Breast epithelium (tissue), 3 donors: ENCODE results near the gene P4HA3.

Experiments
- CTCF ChIP-seq, 3 donors: fragments of 450-650 bp; IDR thresholded peaks; one replicate each; pipeline ENCODE4 v1.5.1; 2016 to 2017; ENCODE audit warnings: antibody characterized with exemption in 3 of 3, mild to moderate bottlenecking in 3 of 3, moderate library complexity in 3 of 3
- POLR2AphosphoS5 ChIP-seq, 3 donors: sonication (generic); formaldehyde crosslinking; IDR thresholded peaks; one replicate each; pipeline ENCODE4 v1.6.1; 2017; ENCODE audit warnings: antibody characterized with exemption in 3 of 3

GRCh38 chr11:74339619-74340018 lies 28.2 kb upstream of the P4HA3 start:
- TF ChIP-seq CTCF (IDR thresholded peaks at IDR 0.05) (no peak), POLR2AphosphoS5 (IDR thresholded peaks at IDR 0.05) (no peak)
